ENCODE data around the gene SLC39A5. TPM values are rescaled to one million over a fixed set of nuclear protein-coding genes. Genes with fewer than 3 reads are reported as not detected.

Gene SLC39A5
- total RNA-seq, 1 experiment from 2014 or later: not detected

- Histone ChIP-seq H2BK20ac (ENCODE audit: low read depth, low read length, poor library complexity, severe bottlenecking) (no peak overlapping the region), H4K20me1 (ENCODE audit: control insufficient read depth, insufficient read depth, insufficient read length) (no peaks in the 10 kb centered on the region), H3K4me1 (ENCODE audit: insufficient read depth, low read length) (no peaks in the 10 kb centered on the region), H2BK120ac (ENCODE audit: low read depth, low read length, poor library complexity, severe bottlenecking) (no peak overlapping the region), H3K27ac (ENCODE audit: insufficient read length, low read depth, low read length) (no peak overlapping the region), H2AFZ (ENCODE audit: low read length) (peak overlapping the region; percentile 49), H4K91ac (ENCODE audit: insufficient read length, low read depth, low read length) (no peak overlapping the region), H3K23ac (ENCODE audit: insufficient read length, low read depth, low read length) (no peak overlapping the region), H3K56ac (ENCODE audit: insufficient read length, low read depth, low read length) (no peak overlapping the region), H2AK5ac (ENCODE audit: insufficient read length, low read length) (no peak overlapping the region), H3K4me2 (ENCODE audit: insufficient read depth, insufficient read length, low read length) (peak overlapping the region; percentile 85), H3K9me3 (ENCODE audit: control insufficient read depth, low read depth, low read length) (no peaks in the 10 kb centered on the region), H3K18ac (ENCODE audit: insufficient read length, low read depth, low read length) (no peak overlapping the region), H4K8ac (replicated peaks; ENCODE audit: insufficient read length, low read depth, low read length) (no peak overlapping the region), H3K4ac (ENCODE audit: low read depth, low read length) (no peak overlapping the region), H3K9ac (ENCODE audit: extremely low read depth, insufficient read length, low read length) (peak overlapping the region; percentile 40), H3T11ph (ENCODE audit: low read length) (no peak overlapping the region), H3K14ac (ENCODE audit: insufficient read depth, low read length) (0 out of 2 replicates have a peak overlapping the region, but pooled peaks have one; percentile 4), H3K79me1 (ENCODE audit: insufficient read depth, low read depth, low read length, poor library complexity, severe bottlenecking) (no peaks in the 10 kb centered on the region), H3K23me2 (ENCODE audit: insufficient read length, low read depth, low read length, poor library complexity, severe bottlenecking) (no peaks in the 10 kb centered on the region), H3K79me2 (ENCODE audit: insufficient read depth, low read length) (no peaks in the 10 kb centered on the region), H2BK12ac (ENCODE audit: insufficient read length, low read depth, low read length) (no peak overlapping the region), H3K27me3 (ENCODE audit: insufficient read depth, low read length) (no peaks in the 10 kb centered on the region), H2BK15ac (ENCODE audit: low read depth, low read length) (no peak overlapping the region), H4K5ac (ENCODE audit: insufficient read length, low read depth, low read length) (no peak overlapping the region), H2BK5ac (ENCODE audit: insufficient read length, low read length) (no peak overlapping the region)
- Mint-ChIP-seq H3K36me3 (ENCODE audit: insufficient read depth in 1 of 3, low read depth in 3 of 3) (peaks cover 17 to 29% (median 29%) of the 10 kb centered on the region in 3 experiments; a peak in 6 of 7 replicates), H3K9me3 (no peaks in the 10 kb centered on the region; a peak in 1 of 5 replicates), H3K27me3 (ENCODE audit: low read depth) (peaks cover 2% of the 10 kb centered on the region; the same call in 1 of the 2 replicates), H3K4me1 (peaks cover 20% of the 10 kb centered on the region in 2 experiments), H3K27ac (peak overlapping the region in 1 of 3 experiments; percentile 60; a peak in 3 of 7 replicates), H3K4me3 (peak overlapping the region; percentile 77 to 85)
- no CpG with 5 or more reads among the region's 9 CpGs for WGBS (ENCODE audit: extremely low coverage, insufficient read length, low lambda C conversion rate)
- no peak for DNase-seq
- TF ChIP-seq, protein P1, sequence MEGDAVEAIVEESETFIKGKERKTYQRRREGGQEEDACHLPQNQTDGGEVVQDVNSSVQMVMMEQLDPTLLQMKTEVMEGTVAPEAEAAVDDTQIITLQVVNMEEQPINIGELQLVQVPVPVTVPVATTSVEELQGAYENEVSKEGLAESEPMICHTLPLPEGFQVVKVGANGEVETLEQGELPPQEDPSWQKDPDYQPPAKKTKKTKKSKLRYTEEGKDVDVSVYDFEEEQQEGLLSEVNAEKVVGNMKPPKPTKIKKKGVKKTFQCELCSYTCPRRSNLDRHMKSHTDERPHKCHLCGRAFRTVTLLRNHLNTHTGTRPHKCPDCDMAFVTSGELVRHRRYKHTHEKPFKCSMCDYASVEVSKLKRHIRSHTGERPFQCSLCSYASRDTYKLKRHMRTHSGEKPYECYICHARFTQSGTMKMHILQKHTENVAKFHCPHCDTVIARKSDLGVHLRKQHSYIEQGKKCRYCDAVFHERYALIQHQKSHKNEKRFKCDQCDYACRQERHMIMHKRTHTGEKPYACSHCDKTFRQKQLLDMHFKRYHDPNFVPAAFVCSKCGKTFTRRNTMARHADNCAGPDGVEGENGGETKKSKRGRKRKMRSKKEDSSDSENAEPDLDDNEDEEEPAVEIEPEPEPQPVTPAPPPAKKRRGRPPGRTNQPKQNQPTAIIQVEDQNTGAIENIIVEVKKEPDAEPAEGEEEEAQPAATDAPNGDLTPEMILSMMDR (conservative IDR thresholded peaks at IDR 0.05): no peak
Measured at GRCh38 chr12:56258820-56259183, 29.0 kb downstream of the SLC39A5 start.

All from H9 (cell line).